ENCODE data around the gene SUN1.
"Not testable (repeated sequence)": the region's sequence is repeated elsewhere in the genome, so short reads cannot be mapped to it uniquely, and the experiment has no call there.

The SUN1 gene

DNA sequence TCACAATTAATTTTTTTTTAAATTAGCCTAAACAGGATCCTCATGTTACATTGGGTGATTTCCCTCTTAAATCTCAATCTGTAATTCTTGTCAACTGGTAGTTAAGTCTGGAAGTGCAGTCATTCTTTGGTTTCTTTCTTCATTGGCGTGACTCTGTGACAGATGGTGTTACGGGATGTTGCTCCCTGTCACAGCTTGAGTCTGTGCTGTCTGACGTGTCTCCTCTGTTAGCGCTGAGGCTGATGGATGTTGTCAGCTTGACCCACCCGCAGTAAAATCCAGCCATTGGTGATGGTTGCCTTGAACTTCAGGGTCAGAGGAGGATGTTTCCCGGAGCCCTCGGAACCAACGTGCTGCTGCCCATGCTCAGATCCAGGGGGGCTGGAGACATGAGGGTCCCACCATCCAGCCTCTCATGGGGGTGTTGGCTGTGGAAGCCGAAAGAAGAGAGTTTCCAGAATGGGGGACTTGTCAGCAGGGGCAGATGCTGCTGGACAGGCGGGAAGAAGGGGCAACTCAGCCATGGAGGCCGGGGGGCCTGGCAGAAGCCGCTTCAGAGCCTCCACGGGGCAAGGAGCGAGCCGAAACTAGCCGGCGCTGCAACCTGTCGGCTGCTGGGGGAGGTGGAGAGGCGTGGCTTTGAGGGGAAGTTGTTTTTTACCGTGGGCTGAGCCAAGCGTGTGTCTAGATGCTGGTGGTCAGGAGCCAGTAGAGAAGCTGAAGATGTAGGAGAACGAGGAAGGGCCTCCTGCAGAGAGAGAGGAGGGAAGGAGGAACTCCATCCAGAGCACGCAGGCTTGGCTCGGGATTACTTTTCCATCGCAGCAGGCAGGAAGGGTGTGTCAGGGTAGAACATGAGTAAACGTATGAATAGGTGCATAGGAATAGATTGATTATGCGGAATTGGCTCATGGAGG lies 3.5 kb downstream of the SUN1 start:
- DNase-seq (ENCODE audit: low read depth), result no peak

DNA sequence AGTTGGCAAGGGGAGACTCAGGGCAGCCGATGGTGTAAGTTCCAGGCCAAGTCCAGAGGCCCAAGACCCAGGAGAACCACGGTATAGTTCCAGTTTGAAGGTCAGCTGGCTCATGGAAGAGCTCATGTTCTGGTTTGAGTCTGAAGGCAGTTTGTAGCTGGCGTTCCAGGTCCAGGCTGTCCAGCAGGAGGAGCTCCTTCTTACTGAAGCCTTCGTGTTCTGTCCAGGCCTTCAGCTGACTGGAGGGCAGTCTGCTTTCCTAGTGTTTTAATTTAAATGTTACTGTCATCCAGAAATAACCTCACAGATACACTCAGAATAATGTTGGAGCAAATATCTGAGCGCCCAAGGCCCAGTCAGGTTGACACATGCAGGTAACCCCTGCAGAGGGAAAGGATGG lies 4.2 kb downstream of the SUN1 start:
- no peak for DNase-seq (ENCODE audit: low read depth)

DNA sequence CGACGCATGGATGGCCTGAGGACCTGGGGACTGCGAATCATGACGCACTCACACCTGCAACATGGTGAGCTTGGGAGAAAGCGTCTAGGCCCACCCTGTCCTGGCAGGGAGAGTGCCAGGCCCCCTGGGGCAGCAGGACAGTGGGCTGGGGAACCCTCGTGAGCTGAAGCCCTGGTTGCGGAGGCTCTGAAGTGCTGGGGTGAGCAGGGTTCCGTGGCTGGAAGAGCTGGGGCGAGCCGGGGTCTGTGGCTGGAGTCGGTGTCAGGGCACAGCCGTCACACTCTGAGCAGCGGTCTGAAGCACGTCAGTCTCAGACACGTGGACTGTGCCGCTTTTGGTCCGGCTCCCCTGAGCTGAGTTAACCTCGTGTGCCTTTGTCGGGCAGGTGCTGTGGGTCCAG lies 4.7 kb downstream of the SUN1 start:
- no peak for DNase-seq (ENCODE audit: low read depth)

DNA sequence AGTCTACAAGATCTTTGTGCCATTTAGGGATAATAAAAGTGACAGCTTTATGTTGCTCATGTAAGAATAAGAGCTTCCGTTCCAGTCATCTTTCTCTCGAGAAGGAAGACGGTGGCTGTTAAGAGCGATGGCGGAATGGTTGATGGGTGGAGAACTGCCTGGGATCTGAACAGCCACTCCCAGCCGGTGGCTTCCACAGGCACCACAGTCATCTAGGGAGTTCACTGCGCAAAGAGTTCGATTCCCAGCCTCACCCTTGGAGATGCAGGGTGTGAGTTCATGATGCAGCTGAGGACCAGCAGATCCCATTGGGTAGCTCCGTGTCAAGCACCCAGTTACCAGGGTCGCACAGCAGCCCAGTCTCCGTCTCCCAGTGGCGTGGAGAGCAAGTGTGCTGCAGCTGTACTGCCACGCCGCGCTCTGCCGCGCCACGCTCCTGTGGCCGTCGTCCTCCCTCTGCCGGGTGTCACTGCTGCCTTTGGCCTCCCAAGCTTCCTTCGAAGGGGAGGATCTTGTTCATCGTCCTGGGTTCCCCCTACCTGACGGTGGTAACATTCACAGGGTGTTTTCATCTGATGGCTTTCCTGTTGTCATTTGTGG lies 7.8 kb downstream of the SUN1 start:
- no peak for DNase-seq (ENCODE audit: low read depth)

DNA sequence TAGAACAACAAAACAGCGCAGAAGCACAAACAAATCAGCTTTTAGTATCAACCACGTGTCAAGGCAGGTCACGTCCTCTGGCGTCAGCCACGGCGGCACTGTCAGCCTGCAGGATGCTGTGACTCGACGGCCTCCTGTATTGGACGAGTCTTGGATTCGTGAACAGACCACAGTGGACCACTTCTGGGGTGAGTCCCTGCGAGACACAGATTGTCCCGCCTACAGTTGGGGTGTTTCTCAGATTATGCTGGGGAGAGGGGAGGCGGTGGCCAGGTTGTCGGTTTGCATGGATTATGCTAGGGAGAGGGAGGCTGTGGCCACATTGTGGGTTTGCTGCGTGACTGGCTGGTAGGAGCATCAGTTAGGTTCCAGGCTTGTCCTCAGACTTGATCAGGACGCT lies 9.7 kb downstream of the SUN1 start:
- no peak for DNase-seq (ENCODE audit: low read depth)

DNA sequence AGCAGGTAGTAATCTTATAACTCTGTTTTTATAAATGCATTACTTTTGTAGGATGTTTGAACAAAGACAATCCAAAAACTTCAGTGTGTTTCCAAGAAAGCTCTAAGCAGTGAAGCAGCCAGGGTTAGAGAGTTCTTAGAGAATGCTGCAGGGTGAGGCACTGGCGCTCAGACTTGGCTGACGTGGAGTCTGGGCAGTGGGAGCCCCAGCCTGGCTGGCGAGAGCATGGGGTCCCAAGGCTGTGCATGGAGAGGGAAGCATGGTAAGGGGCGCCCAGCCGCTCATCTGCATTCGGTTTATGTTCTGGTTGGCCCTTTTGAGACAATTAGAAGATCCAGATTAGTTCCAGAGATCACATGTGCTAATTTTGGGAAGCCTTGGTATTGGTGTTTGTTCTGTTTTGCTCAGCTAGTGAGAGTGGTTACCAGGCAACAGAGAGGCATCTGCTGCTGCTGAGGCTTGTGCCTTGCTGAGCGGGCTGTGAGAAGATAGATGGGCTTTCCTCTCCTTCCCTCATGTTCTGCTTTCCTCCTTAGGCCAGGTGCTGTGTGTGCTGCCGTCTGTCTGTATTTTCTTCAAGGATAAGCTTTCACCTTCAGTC lies 10.3 kb downstream of the SUN1 start:
- no peak for DNase-seq (ENCODE audit: low read depth)

DNA sequence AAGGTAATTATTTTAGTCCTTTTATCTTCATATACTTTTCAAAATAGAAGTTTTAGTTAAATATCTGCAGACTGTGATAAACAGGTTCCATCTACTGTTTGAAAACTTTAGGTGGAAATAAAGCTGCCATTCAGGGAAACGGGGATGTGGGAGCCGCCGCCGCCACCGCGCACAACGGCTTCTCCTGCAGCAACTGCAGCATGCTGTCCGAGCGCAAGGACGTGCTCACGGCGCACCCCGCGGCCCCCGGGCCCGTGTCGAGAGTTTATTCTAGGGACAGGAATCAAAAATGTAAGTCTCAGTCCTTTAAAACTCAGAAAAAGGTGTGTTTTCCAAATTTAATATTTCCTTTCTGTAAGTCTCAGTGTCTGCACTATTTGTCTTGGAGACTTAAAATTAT lies 11.0 kb downstream of the SUN1 start:
- no peak for DNase-seq (ENCODE audit: low read depth)

DNA sequence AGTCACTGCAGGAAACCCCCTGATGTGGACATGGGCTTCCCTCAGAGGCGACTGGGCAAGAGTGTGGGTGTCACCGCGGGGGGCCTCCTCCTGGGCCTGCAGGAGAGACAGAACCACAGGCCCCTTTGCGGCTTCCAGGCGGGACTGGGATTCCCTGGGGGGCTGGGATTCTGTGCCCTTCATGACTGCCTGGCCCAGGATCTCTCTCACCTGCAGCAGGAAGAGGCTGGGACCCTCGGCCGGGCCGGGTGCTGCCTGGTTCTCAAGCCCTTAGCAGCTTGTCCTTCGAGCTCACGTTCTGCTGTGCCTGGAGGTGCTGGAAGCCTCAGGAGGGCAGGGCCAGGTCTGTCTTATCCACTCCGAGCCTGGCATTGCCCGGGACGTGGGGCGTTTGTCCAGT lies 11.8 kb downstream of the SUN1 start:
- DNase-seq (ENCODE audit: low read depth), result no peak

DNA sequence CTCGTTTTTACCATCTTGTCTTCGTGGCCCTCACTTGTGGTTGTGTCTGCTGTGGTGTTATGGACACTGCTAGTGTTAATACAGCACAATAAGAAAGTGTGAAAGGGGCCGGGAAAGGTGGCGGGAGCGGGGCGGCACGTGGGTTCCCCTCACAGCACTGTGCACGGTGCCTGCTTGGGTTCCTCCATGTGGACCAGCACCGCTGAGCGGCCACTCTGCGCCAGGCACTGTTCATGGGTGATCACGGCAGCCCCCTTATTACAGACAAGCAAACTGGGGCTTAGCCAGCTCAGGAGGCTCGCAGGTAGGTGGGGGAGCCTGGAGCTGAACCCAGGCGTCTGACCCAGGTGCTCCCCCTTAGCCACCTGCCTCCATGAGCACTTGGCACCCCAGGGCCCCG lies 12.2 kb downstream of the SUN1 start:
- no peak for DNase-seq (ENCODE audit: low read depth)

DNA sequence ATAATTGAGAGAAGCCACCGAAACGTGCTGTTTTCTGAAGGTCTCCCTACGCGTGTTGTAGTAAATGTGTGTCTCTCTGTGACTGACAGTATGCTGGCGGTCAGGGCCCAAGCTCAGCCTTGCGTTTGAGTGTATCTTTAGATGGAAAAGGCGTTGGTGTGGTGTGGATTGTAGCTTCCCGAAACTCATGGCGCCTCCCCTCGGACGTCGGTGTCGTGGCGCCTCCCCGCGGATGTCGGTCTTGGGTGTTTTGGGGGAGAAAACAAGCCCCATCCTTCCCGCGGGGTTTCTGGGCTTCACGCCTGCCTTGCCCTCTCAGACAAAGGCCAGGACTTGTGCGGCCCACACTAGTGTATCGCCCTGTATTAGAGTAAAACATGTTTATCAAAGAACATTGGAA lies 12.8 kb downstream of the SUN1 start:
- DNase-seq (ENCODE audit: low read depth), result no peak

DNA sequence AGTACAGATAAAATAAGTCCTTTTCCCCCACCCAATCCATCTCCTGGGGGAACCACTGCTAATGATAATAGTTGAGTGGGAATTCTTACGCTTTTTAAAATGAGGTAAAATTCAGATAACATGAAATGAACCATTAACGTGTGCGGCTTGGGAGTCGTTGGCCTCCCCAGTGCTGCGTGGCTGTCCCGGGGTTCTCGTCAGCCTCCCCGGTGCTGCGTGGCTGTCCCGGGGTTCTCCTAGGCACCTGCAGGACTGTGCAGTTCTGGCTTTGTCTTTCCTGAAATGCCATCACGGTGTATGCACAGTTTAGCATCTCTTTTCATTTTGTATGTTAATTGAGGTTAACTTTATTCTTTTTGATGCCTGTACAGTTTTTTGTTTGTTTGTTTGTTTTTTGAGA lies 13.5 kb downstream of the SUN1 start:
- no peak for DNase-seq (ENCODE audit: low read depth)

DNA sequence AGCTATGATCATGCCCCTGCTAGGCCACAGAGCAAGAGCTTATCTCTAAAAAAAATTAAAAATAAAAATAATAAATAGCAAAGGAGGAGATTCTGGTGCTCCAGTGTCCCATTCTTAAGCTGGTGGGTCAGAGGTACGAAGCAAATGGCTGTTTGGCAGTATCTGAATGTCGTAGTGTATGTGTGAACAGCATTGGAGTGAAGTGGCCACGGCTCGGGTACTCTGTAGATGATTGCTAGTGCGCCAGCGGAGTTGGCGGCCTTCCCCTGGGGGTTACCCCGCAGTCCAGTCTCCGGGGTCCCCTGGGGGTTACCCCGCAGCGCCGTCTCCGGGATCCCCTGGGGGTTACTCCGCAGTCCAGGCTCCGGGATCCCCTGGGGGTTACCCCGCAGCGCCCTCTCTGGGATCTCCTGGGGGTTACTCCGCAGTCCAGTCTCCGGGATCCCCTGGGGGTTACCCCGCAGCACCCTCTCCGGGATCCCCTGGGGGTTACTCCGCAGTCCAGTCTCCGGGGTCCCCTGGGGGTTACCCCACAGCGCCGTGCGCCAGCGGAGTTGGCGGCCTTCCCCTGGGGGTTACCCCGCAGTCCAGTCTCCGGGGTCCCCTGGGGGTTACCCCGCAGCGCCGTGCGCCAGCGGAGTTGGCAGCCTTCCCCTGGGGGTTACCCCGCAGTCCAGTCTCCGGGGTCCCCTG lies 14.8 kb downstream of the SUN1 start:
- DNase-seq (ENCODE audit: low read depth), result not testable (repeated sequence)

DNA sequence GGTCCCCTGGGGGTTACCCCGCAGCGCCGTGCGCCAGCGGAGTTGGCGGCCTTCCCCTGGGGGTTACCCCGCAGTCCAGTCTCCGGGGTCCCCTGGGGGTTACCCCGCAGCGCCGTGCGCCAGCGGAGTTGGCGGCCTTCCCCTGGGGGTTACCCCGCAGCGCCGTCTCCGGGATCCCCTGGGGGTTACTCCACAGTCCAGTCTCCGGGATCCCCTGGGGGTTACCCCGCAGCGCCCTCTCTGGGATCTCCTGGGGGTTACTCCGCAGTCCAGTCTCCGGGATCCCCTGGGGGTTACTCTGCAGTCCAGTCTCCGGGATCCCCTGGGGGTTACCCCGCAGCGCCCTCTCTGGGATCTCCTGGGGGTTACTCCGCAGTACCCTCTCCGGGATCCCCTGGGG lies 15.5 kb downstream of the SUN1 start:
- not testable (repeated sequence) for DNase-seq (ENCODE audit: low read depth)

DNA sequence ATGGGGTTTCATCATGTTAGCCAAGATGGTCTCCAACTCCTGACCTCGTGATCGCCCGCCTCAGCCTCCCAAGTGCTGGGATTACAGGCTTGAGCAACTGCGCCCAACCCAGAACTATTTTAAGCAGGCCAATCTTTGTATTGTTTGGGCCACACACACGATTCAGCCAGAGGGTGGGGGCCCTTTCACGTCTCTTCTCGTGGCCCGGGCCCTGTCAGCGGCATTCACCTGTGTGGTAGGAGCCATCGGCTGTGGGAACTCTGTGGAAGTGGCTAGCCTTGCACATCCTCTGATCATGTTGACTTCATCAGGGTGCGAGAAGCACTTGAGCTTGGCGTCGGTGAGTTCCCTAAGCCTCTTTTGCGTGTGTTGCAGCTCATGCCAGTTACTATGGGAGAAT lies 16.9 kb downstream of the SUN1 start:
- no peak for DNase-seq (ENCODE audit: low read depth)

DNA sequence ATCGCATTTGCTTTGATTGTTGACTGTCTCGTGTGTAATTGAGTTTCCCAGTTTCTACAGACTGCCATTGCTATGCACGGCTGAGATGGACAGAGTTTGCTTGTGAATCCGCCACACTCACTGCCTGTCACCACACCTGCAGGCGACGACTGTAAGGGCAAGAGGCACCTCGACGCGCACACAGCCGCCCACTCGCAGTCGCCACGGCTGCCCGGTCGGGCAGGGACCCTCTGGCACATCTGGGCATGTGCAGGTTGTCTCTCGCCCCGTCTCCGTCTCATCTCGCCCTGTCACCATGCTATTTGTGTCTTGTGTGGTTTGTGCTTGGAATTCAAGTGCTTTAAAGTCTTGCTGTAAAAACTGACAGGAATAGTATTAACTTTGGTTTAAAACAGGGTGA lies 17.5 kb downstream of the SUN1 start:
- no peak for DNase-seq (ENCODE audit: low read depth)

DNA sequence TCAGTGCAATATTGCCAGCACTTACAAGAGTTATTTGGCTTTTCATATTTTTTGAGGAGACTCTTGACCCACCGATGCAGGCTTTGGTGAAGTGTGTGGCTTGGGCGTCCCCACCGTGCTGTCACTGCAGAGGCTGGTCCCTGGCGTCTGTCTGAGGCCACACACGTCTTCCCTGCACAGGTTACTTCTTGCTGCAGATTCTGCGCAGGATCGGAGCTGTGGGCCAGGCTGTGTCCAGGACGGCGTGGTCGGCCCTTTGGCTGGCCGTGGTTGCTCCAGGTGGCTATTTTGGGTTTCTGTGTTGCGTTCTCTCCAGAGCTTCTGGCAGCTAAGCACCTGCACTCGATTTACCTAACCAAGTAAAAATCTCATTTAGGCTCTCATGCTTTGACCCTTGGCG lies 18.9 kb downstream of the SUN1 start:
- no peak for DNase-seq (ENCODE audit: low read depth)

DNA sequence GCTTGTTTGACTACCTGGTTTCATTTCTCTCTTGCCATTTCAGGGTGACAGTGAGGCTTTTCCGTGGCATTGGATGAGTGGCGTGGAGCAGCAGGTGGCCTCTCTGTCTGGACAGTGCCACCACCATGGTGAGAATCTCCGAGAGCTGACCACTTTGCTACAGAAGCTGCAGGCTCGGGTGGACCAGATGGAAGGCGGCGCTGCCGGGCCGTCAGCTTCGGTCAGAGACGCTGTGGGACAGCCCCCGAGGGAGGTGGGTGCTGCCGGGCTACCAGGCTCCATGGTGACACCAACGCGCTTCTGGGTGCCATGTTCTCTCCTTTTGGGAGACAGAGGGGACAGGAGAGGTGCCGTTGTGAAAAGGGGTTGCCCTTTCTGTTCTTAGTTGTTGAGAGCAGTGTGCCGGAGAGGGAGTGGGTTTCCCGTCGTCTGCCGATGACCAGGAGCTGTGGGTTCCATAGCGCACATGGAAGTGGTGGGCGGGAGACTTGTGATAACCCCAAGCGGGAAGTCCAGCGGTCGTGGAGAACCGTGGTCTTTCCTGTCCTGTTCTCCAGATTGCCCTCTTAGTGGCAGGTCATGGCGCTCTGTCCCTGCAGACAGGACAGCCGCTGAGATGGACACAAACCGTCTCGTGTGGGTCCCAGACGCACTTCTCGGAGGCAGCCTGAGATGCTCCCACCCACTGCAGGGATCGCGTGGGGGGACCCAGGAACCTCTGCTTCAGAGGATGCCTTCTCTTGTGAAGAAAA lies 21.3 kb downstream of the SUN1 start:
- DNase-seq (ENCODE audit: low read depth), result no peak

DNA sequence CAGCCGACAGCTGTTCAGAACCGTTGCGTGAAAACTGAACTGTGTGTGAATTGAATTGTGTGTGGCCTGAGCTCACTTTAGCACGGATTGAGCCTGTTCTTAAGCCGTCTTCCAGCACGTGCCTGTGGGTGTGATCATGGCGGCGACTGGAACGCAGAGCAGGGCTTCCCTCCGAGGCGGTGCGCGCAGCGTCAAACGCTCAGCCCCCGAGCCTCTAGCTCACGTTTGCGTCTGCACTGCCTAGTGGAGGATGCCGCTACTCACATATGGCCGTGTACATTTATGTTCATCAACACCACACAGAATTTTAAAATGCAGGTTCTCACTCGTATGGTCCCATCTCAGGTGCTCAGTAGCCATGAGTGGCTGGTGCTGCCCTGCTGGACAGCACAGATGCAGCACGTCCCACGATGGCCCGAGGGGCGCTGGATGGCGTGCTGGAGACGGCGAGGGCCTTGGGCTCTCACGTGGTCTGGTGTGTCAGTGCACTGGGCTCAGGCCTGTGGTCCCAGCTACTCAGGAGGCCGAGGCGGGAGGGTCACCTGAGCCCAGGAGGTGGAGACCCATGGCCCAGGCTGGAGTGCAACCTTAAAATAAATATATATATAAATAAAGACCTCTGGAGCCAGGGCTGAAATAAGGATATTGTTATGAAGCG lies 22.0 kb downstream of the SUN1 start:
- DNase-seq (ENCODE audit: low read depth), result no peak

DNA sequence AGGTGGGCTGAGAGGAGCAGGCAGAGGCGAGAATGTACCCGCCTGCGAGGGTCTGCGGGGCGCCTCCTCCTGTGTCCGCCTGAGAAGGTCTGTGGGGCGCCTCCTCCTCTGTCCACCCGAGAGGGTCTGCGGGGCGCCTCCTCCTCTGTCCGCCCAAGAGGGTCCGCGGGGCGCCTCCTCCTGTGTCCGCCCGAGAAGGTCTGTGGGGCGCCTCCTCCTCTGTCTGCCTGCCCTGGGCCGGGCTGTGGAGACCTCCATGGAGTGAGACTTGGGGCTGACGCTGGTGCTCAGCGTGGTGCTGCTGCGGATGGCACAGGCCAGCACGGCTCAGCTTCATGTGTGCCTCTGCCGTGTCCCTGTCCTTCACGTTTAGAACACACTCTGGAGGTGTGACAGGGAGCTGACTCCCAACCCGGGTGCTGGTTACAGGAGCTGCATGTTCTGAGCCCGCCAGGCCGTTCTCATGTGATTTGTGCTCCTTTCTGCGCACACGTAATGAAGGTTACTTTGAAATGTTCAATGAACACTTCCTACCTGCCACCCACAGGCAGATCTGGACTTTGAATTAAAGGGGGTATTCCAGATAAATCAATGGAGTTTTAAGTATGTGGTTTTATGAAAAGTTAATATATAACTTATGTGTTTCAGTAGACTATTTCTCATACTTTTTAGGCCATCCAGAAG lies 23.6 kb downstream of the SUN1 start:
- DNase-seq (ENCODE audit: low read depth), result no peak

DNA sequence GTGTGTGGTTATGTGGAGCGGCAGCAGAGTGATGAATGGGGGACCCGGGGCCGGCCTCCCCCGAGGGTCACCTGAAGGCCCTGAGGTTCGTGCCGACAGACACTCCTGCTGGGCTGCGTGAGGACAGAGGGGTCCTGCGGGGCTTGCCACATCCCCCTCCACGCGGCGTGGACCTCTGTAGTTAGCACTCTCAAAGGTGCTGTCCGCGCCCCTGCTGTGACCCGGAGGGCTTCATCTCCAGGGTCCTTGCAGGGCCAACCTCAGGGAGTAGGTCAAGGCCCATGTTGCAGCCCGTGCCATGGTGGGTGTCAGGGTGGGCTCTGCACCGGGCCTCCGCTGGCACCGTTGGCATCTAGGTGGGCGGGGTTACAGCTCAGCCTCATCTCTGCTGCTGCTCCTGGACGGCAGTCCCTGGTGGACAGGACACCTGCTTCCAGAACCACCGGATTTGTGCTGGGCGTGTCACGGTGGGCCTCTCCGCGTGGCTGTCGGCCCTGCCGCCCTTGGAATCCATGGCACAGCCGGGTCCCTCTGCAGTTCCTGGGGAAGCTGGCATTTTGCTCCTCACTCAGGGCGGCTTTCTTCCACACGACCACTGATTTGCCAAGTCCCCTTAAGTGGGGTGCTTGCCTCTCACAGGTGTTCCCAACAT lies 24.3 kb downstream of the SUN1 start:
- DNase-seq (ENCODE audit: low read depth), result no peak
